B cell (primary cell): ENCODE results near the gene CPED1.

Experiments
- CTCF ChIP-seq: fragments of 200-600 bp; IDR thresholded peaks from one replicate; pipeline ENCODE4 v1.8.0; 2022; ENCODE audit warnings: antibody characterized with exemption, mild to moderate bottlenecking
- EZH2 ChIP-seq: IDR thresholded peaks from 2 replicates; pipeline ENCODE4 v1.6.1; 2012; ENCODE audit warnings: borderline replicate concordance, low read depth, mild to moderate bottlenecking, moderate library complexity, low read length; ENCODE audit not compliant: insufficient read depth, poor library complexity, severe bottlenecking

GRCh38 chr7:121288894-121289293 is 300.4 kb downstream of the CPED1 start:
- TF ChIP-seq CTCF (no peak), EZH2 (no peak)
